ENCODE results near the gene FAF1. TPM values are rescaled to one million over a fixed set of nuclear protein-coding genes. Genes with fewer than 3 reads are reported as not detected.
"Not testable (repeated sequence)": the region's sequence is repeated elsewhere in the genome, so short reads cannot be mapped to it uniquely, and the experiment has no call there.

The FAF1 gene
- total and polyA plus RNA-seq, 8 donors: 47.4 to 58.3 (median 53.2) TPM

GRCh38 chr1:50902419-50902818 lies 57.6 kb downstream of the FAF1 start:
- H3K4me3 ChIP-seq: no peak overlapping the region
- ATAC-seq (no peak), DNase-seq (no peak)
- intact Hi-C loops (cut with DNase I): no loop called here
- H3K36me3 ChIP-seq: no peaks in the 10 kb centered on the region
- no peaks in the 10 kb centered on the region for H3K27me3 ChIP-seq
- peaks cover 0 to 3% of the 10 kb centered on the region in 2 donors for H3K9me3 ChIP-seq
- TF ChIP-seq CTCF (IDR thresholded peaks at IDR 0.05): no peak
- H3K4me1 ChIP-seq: no peaks in the 10 kb centered on the region
- no peak overlapping the region for H3K27ac ChIP-seq

- Histone ChIP-seq H3K4me3 (no peak overlapping the region), H3K27ac (no peak overlapping the region), H3K9me3 (peaks cover 0 to 3% of the 10 kb centered on the region in 2 donors), H3K27me3 (no peaks in the 10 kb centered on the region), H3K36me3 (no peaks in the 10 kb centered on the region), H3K4me1 (no peaks in the 10 kb centered on the region)
- ATAC-seq (no peak), DNase-seq (no peak)
- intact Hi-C loops (cut with DNase I): no loop called here
- TF ChIP-seq CTCF (IDR thresholded peaks at IDR 0.05): no peak
Measured at GRCh38 chr1:50901872-50902271, 58.2 kb downstream of the FAF1 start.

GRCh38 chr1:50898773-50899172 lies 61.3 kb downstream of the FAF1 start:
- Histone ChIP-seq H3K4me1 (no peaks in the 10 kb centered on the region), H3K36me3 (no peaks in the 10 kb centered on the region), H3K27me3 (no peaks in the 10 kb centered on the region), H3K27ac (no peak overlapping the region), H3K9me3 (no peaks in the 10 kb centered on the region), H3K4me3 (no peak overlapping the region)
- no peak for DNase-seq
- TF ChIP-seq CTCF (IDR thresholded peaks at IDR 0.05): no peak
- intact Hi-C loops (cut with DNase I): no loop called here
- no peak for ATAC-seq

GRCh38 chr1:50894340-50894739 lies 65.7 kb downstream of the FAF1 start:
- DNase-seq (no peak), ATAC-seq (no peak)
- TF ChIP-seq CTCF (IDR thresholded peaks at IDR 0.05): no peak
- Histone ChIP-seq H3K27ac (no peak overlapping the region), H3K9me3 (no peaks in the 10 kb centered on the region), H3K36me3 (no peaks in the 10 kb centered on the region), H3K4me3 (no peak overlapping the region), H3K27me3 (no peaks in the 10 kb centered on the region), H3K4me1 (no peaks in the 10 kb centered on the region)
- intact Hi-C loops (cut with DNase I): no loop called here

GRCh38 chr1:50893466-50893865 lies 66.6 kb downstream of the FAF1 start:
- H3K27me3 ChIP-seq: no peaks in the 10 kb centered on the region
- H3K27ac ChIP-seq: no peak overlapping the region
- TF ChIP-seq CTCF (IDR thresholded peaks at IDR 0.05): no peak
- H3K4me3 ChIP-seq: no peak overlapping the region
- no peaks in the 10 kb centered on the region for H3K4me1 ChIP-seq
- intact Hi-C loops (cut with DNase I): no loop called here
- H3K9me3 ChIP-seq: peaks cover 0 to under 1% of the 10 kb centered on the region in 2 donors
- DNase-seq: no peak
- no peak for ATAC-seq
- H3K36me3 ChIP-seq: no peaks in the 10 kb centered on the region

GRCh38 chr1:50887555-50887954 lies 72.5 kb downstream of the FAF1 start:
- H3K4me3 ChIP-seq; H3K36me3 ChIP-seq; H3K4me1 ChIP-seq; H3K27me3 ChIP-seq; H3K9me3 ChIP-seq; ATAC-seq; H3K27ac ChIP-seq; DNase-seq; intact Hi-C loops (cut with DNase I): not testable (repeated sequence)
